Trophoblast cell (in vitro differentiated cells and primary cell): ENCODE data around the gene RNF166.

Source experiments
- DNase-seq, 2 donors: peaks; one replicate each; pipeline ENCODE4 v3.0.0-alpha.2; 2016
- H2AFZ ChIP-seq: 2 replicates; pipeline ENCODE4 v1.6.1; 2013; ENCODE audit warnings: low read length, moderate library complexity, mild to moderate bottlenecking; ENCODE audit not compliant: insufficient read depth, poor library complexity
- H2AK5ac ChIP-seq: 2 replicates; pipeline ENCODE4 v1.6.1; 2013; ENCODE audit warnings: mild to moderate bottlenecking, low read length
- H2BK120ac ChIP-seq: 2 replicates; pipeline ENCODE4 v1.6.1; 2013; ENCODE audit warnings: low read length, mild to moderate bottlenecking, moderate library complexity; ENCODE audit not compliant: insufficient read depth, poor library complexity
- H2BK12ac ChIP-seq: 2 replicates; pipeline ENCODE4 v1.6.1; 2013; ENCODE audit warnings: mild to moderate bottlenecking, low read length, moderate library complexity
- H2BK5ac ChIP-seq: 2 replicates; pipeline ENCODE4 v1.6.1; 2013; ENCODE audit warnings: low read length, low read depth, moderate library complexity, mild to moderate bottlenecking; ENCODE audit not compliant: poor library complexity
- H3K14ac ChIP-seq: 2 replicates; pipeline ENCODE4 v1.6.1; 2013; ENCODE audit warnings: mild to moderate bottlenecking, low read length
- H3K18ac ChIP-seq: 2 replicates; pipeline ENCODE4 v1.6.1; 2013; ENCODE audit warnings: mild to moderate bottlenecking, low read length
- H3K23ac ChIP-seq: 2 replicates; pipeline ENCODE4 v1.6.1; 2013; ENCODE audit warnings: low read length
- H3K27ac ChIP-seq: 2 replicates; pipeline ENCODE4 v1.5.1; 2013; ENCODE audit warnings: low read depth, mild to moderate bottlenecking, inconsistent platforms, low read length, moderate library complexity
- H3K27me3 ChIP-seq: 2 replicates; pipeline ENCODE4 v1.6.1; 2013; ENCODE audit warnings: inconsistent platforms, mild to moderate bottlenecking, low read length, moderate library complexity; ENCODE audit not compliant: insufficient read depth
- H3K36me3 ChIP-seq, 2 experiments: 1 replicate in 1 of 2; 2 replicates in 1 of 2; pipeline ENCODE4 v1.6.1; 2013; ENCODE audit warnings: low read length in 2 of 2, mild to moderate bottlenecking in 2 of 2, moderate library complexity in 1 of 2; ENCODE audit not compliant: insufficient read depth in 2 of 2, control insufficient read depth in 1 of 2
- H3K4ac ChIP-seq: 2 replicates; pipeline ENCODE4 v1.6.1; 2013; ENCODE audit warnings: low read depth, mild to moderate bottlenecking, low read length, moderate library complexity
- H3K4me1 ChIP-seq, 2 experiments: 1 replicate in 1 of 2; 2 replicates in 1 of 2; pipeline ENCODE4 v1.6.1; 2013; ENCODE audit warnings: low read length in 2 of 2, mild to moderate bottlenecking in 2 of 2, moderate library complexity in 1 of 2; ENCODE audit not compliant: insufficient read depth in 2 of 2, control insufficient read depth in 1 of 2
- H3K4me2 ChIP-seq: 2 replicates; pipeline ENCODE4 v1.6.1; 2013; ENCODE audit warnings: inconsistent platforms, mild to moderate bottlenecking, low read length, moderate library complexity
- H3K4me3 ChIP-seq: 2 replicates; pipeline ENCODE4 v1.5.1; 2013; ENCODE audit warnings: mild to moderate bottlenecking, low read depth, low read length, inconsistent platforms
- H3K79me1 ChIP-seq: one replicate; pipeline ENCODE4 v1.6.1; 2013; ENCODE audit warnings: low read length
- H3K79me2 ChIP-seq: 2 replicates; pipeline ENCODE4 v1.6.1; 2013; ENCODE audit warnings: low read length, mild to moderate bottlenecking; ENCODE audit not compliant: control insufficient read depth, insufficient read depth, poor library complexity
- H3K9ac ChIP-seq: 2 replicates; pipeline ENCODE4 v1.6.1; 2013; ENCODE audit warnings: mild to moderate bottlenecking, low read length
- H3K9me3 ChIP-seq: 2 replicates; pipeline ENCODE4 v1.6.1; 2013; ENCODE audit warnings: low read depth, mild to moderate bottlenecking, control low read depth, inconsistent platforms, low read length; ENCODE audit not compliant: insufficient read depth
- H4K12ac ChIP-seq: 2 replicates; pipeline ENCODE4 v1.6.1; 2013; ENCODE audit warnings: low read depth, mild to moderate bottlenecking, low read length, moderate library complexity
- H4K8ac ChIP-seq: 2 replicates; pipeline ENCODE4 v1.6.1; 2013; ENCODE audit warnings: low read depth, mild to moderate bottlenecking, low read length, moderate library complexity
- H4K91ac ChIP-seq: one replicate; pipeline ENCODE4 v1.6.1; 2013; ENCODE audit warnings: low read depth, mild to moderate bottlenecking, low read length, moderate library complexity
- WGBS: extraction: QIAGEN DNeasy Blood & Tissue Kit; methylation state at CpG from one replicate; pipeline ENCODE4 v1.1.7; 2013; ENCODE audit warnings: missing lambda C conversion rate; ENCODE audit not compliant: insufficient read length, insufficient coverage; ENCODE audit errors: extremely low coverage; 5-methylcytosine and 5-hydroxymethylcytosine counted together

The RNF166 gene

GRCh38 chr16:88662843-88663606 is 43.2 kb downstream of the RNF166 start, which contains the start of gene MVD:
TSS of gene MVD (minus strand) at chr16:88663091. CDS start at chr16:88663080, 11 bp downstream.
- no CpG with 5 or more reads among the region's 88 CpGs for WGBS
- Histone ChIP-seq H4K8ac (peak within 1 kb of the TSS; percentile 90), H3K18ac (peak within 1 kb of the TSS; percentile 96), H3K4me2 (peak within 1 kb of the TSS; percentile 84), H2BK12ac (peak within 1 kb of the TSS; percentile 39), H3K14ac (peak within 1 kb of the TSS; percentile 95), H4K12ac (peak within 1 kb of the TSS; percentile 81), H3K4me3 (peak within 1 kb of the TSS; percentile 98), H3K79me1 (peaks cover 16% of the 10 kb centered on the region), H2BK5ac (peak within 1 kb of the TSS; percentile 97), H3K23ac (no peak within 1 kb of the TSS), H3K27ac (peak within 1 kb of the TSS; percentile 84), H3K4ac (peak within 1 kb of the TSS; percentile 95), H2AK5ac (peak within 1 kb of the TSS; percentile 67), H2BK120ac (peak within 1 kb of the TSS; percentile 82), H4K91ac (peak within 1 kb of the TSS; percentile 98), H3K79me2 (peaks cover 27% of the 10 kb centered on the region), H3K27me3 (no peaks in the 10 kb centered on the region), H3K9me3 (peaks cover 2% of the 10 kb centered on the region), H3K9ac (peak within 1 kb of the TSS; percentile 94), H2AFZ (peak within 1 kb of the TSS; percentile 67), H3K36me3 (peaks cover 15 to 19% of the 10 kb centered on the region in 2 experiments), H3K4me1 (peaks cover 5 to 15% of the 10 kb centered on the region in 2 experiments)
- peak; percentile 97 to 99 for DNase-seq

GRCh38 chr16:88662222-88662842 is 43.9 kb downstream of the RNF166 start:
- peak in 1 of 2 donors; percentile 37 for DNase-seq
- peak overlapping the region; percentile 66 for H2AK5ac ChIP-seq
- H3K9ac ChIP-seq, result peak overlapping the region; percentile 94
- WGBS, result no CpG with 5 or more reads among the region's 49 CpGs
- H4K91ac ChIP-seq, result peak overlapping the region; percentile 93
- H3K79me2 ChIP-seq, result peaks cover 27% of the 10 kb centered on the region
- H2AFZ ChIP-seq, result peak overlapping the region; percentile 58
- H3K27me3 ChIP-seq, result no peaks in the 10 kb centered on the region
- H3K79me1 ChIP-seq, result peaks cover 16% of the 10 kb centered on the region
- peak overlapping the region; percentile 95 for H3K4ac ChIP-seq
- H4K8ac ChIP-seq, result peak overlapping the region; percentile 79
- peak overlapping the region; percentile 23 for H2BK12ac ChIP-seq
- H3K18ac ChIP-seq, result peak overlapping the region; percentile 94
- peak overlapping the region; percentile 81 for H3K14ac ChIP-seq
- peaks cover 2% of the 10 kb centered on the region for H3K9me3 ChIP-seq
- peak overlapping the region; percentile 98 for H3K4me3 ChIP-seq
- peak overlapping the region; percentile 84 for H3K27ac ChIP-seq
- peak overlapping the region; percentile 56 for H3K4me2 ChIP-seq
- H4K12ac ChIP-seq, result peak overlapping the region; percentile 54
- H2BK5ac ChIP-seq, result peak overlapping the region; percentile 83
- peaks cover 4 to 11% of the 10 kb centered on the region in 2 experiments for H3K4me1 ChIP-seq
- no peak overlapping the region for H3K23ac ChIP-seq
- peak overlapping the region; percentile 78 for H2BK120ac ChIP-seq
- H3K36me3 ChIP-seq, result peaks cover 22 to 26% of the 10 kb centered on the region in 2 experiments

- peaks cover 28 to 34% of the 10 kb centered on the region in 2 experiments for H3K36me3 ChIP-seq
- H4K8ac ChIP-seq, result no peak overlapping the region
- H3K14ac ChIP-seq, result no peak overlapping the region
- peak overlapping the region; percentile 54 for H3K9ac ChIP-seq
- H3K4me2 ChIP-seq, result peak overlapping the region; percentile 67
- peak overlapping the region; percentile 87 for H3K4ac ChIP-seq
- H4K12ac ChIP-seq, result no peak overlapping the region
- no peak overlapping the region for H3K18ac ChIP-seq
- H3K79me1 ChIP-seq, result peaks cover 16% of the 10 kb centered on the region
- H2BK5ac ChIP-seq, result no peak overlapping the region
- peaks cover 2 to 10% of the 10 kb centered on the region in 2 experiments for H3K4me1 ChIP-seq
- no peak overlapping the region for H2BK12ac ChIP-seq
- H2BK120ac ChIP-seq, result no peak overlapping the region
- no CpG with 5 or more reads among the region's 10 CpGs for WGBS
- no peak for DNase-seq
- no peak overlapping the region for H3K4me3 ChIP-seq
- no peak overlapping the region for H3K27ac ChIP-seq
- peaks cover 27% of the 10 kb centered on the region for H3K79me2 ChIP-seq
- H3K27me3 ChIP-seq, result no peaks in the 10 kb centered on the region
- H2AK5ac ChIP-seq, result no peak overlapping the region
- H2AFZ ChIP-seq, result no peak overlapping the region
- peaks cover 2% of the 10 kb centered on the region for H3K9me3 ChIP-seq
- H3K23ac ChIP-seq, result no peak overlapping the region
- H4K91ac ChIP-seq, result no peak overlapping the region
These were observed 44.7 kb downstream of the RNF166 start for GRCh38 chr16:88661468-88661867.

GRCh38 chr16:88659160-88659559 is 47.0 kb downstream of the RNF166 start:
- Histone ChIP-seq H2AK5ac (no peak overlapping the region), H4K8ac (no peak overlapping the region), H3K4me2 (no peak overlapping the region), H3K18ac (no peak overlapping the region), H3K9ac (no peak overlapping the region), H3K4ac (peak overlapping the region; percentile 71), H2BK5ac (no peak overlapping the region), H3K79me1 (peaks cover 16% of the 10 kb centered on the region), H3K36me3 (peaks cover 51 to 57% of the 10 kb centered on the region in 2 experiments), H3K23ac (no peak overlapping the region), H3K79me2 (peaks cover 27% of the 10 kb centered on the region), H4K91ac (no peak overlapping the region), H3K27ac (no peak overlapping the region), H3K4me3 (no peak overlapping the region), H3K4me1 (peaks cover 2 to 10% of the 10 kb centered on the region in 2 experiments), H2BK12ac (no peak overlapping the region), H4K12ac (no peak overlapping the region), H2AFZ (no peak overlapping the region), H3K14ac (no peak overlapping the region), H2BK120ac (no peak overlapping the region), H3K9me3 (peaks cover 7% of the 10 kb centered on the region), H3K27me3 (no peaks in the 10 kb centered on the region)
- WGBS, result no CpG with 5 or more reads among the region's 25 CpGs
- DNase-seq, result no peak
